H7 (cell line): ENCODE results near the gene MRPL41. TPM values are rescaled to one million over a fixed set of nuclear protein-coding genes. Genes with fewer than 3 reads are reported as not detected.
"Not testable (repeated sequence)": the region's sequence is repeated elsewhere in the genome, so short reads cannot be mapped to it uniquely, and the experiment has no call there.

Source experiments
- DNase-seq: peaks from one replicate; pipeline ENCODE4 v3.0.0; 2012
- H3K27me3 ChIP-seq: 2 replicates; pipeline ENCODE4 v1.6.0; 2011; ENCODE audit warnings: mild to moderate bottlenecking, low read length; ENCODE audit not compliant: control insufficient read depth, insufficient read depth
- H3K36me3 ChIP-seq: replicated peaks from 2 replicates; pipeline ENCODE4 v1.5.1; 2011; ENCODE audit warnings: low read length; ENCODE audit not compliant: control insufficient read depth, insufficient read depth
- H3K4me3 ChIP-seq: 2 replicates; pipeline ENCODE4 v1.5.1; 2011; ENCODE audit warnings: low read depth, mild to moderate bottlenecking, control low read depth, low read length, moderate library complexity; ENCODE audit not compliant: insufficient read depth
- total RNA-seq: library from RNA; depleted of rRNA; stranded (reverse); fragments of >200 nt; shearing (Covaris generic); gene quantifications from 2 replicates; pipeline ENCODE4 v1.2.3, GENCODE V29; 2014; rRNA removed

MRPL41 gene
- total RNA-seq, 1 experiment from 2014 or later = 78.8 TPM

DNA sequence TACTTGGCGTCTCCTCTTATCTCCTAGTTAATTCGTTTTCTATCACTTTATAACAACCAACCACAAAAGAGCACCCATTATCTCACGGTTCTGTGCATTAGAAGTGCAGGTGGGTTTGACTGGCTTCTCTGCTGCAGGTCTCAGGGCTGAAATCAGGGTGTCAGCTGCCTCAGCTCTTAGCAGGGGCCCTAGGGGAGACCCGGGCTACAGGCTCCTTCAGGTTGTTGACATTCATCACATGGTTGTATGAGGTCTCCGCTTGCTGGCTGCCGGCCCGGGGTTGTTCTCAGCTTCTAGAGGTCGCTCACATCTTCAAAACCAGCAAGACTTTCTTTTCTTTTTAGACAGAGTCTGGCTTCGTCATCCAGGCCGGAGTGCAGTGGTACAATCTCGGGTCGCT is 41.5 kb downstream of the MRPL41 start:
- Histone ChIP-seq H3K4me3 (no peak overlapping the region), H3K36me3 (peaks cover under 1% of the 10 kb centered on the region), H3K27me3 (peaks cover 3% of the 10 kb centered on the region)
- DNase-seq = no peak

DNA sequence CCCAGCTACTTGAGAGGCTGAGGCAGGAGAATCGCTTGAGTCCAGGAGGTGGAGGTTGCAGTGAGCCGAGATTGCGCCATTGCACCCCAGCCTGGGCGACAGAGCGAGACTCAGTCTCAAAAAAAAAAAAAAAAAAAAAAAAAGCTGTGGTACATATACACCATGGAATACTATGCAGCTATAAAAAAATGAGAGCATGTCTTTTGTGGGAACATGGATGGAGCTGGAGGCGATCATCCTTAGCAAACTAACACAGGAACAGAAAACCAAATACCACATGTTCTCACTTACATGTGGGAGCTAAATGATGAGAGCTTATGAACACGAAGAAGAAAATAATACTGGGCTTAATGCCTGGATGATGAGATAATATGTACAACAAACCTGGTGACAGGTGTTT is 44.9 kb downstream of the MRPL41 start:
- not testable (repeated sequence) for H3K4me3 ChIP-seq, H3K27me3 ChIP-seq, H3K36me3 ChIP-seq, DNase-seq

DNA sequence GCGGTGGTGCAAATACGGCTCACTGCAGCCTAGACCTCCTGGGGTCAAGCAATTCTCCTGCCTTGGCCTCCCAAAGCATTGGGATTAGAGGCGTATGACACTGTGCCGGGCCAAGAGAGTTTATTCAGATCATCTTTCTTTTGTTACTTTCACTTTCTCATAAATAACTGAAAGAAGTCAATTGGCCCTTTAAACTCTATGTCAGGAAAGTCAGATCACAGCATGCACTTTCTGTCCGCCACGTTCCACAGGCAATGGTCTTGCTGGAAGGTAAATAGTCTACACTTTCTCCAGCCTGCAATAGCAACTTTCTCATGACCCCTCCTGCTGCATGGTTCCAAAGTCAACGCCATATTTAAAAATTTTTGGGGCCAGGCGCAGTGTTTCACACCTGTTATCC is 47.3 kb downstream of the MRPL41 start:
- no peak overlapping the region for H3K4me3 ChIP-seq
- no peaks in the 10 kb centered on the region for H3K36me3 ChIP-seq
- no peak for DNase-seq
- peaks cover 3% of the 10 kb centered on the region; the same call in 1 of the 2 replicates for H3K27me3 ChIP-seq

Other genes with a start within 250 kb of the MRPL41 start
- 27.7 and 34.8 TPM in 2 replicates for gene NRARP, start 249.6 kb upstream of the MRPL41 start, total RNA-seq
- 7.0 and 15.7 TPM in 2 replicates for gene EXD3, start 128.7 kb upstream of the MRPL41 start, total RNA-seq
- gene NOXA1, start 128.5 kb upstream of the MRPL41 start, total RNA-seq = 0.78 and 1.0 TPM in 2 replicates
- gene ENTPD8, start 110.5 kb upstream of the MRPL41 start, total RNA-seq = 0.55 and 0.76 TPM in 2 replicates
- gene NSMF, start 92.5 kb upstream of the MRPL41 start, total RNA-seq = 37.9 and 39.0 TPM in 2 replicates
- 0.07 and 0.14 TPM in 2 replicates for gene PNPLA7, start 1.5 kb upstream of the MRPL41 start, total RNA-seq
- 41.8 and 49.1 TPM in 2 replicates for gene DPH7, start 27.0 kb downstream of the MRPL41 start, total RNA-seq
- gene ZMYND19, start 38.6 kb downstream of the MRPL41 start, total RNA-seq = 66.3 and 92.1 TPM in 2 replicates
- 30.3 and 38.2 TPM in 2 replicates for gene ARRDC1, start 53.8 kb downstream of the MRPL41 start, total RNA-seq
- 89.6 and 97.1 TPM in 2 replicates for gene EHMT1, start 67.1 kb downstream of the MRPL41 start, total RNA-seq